EL (cell line): ENCODE measurements around the gene WDPCP.
A peak's percentile ranks its signal among the peaks of the same experiment; 100 is the strongest.
"Not testable (repeated sequence)": the region's sequence is repeated elsewhere in the genome, so short reads cannot be mapped to it uniquely, and the experiment has no call there.

ENCODE experiments used
- DNase-seq: peaks from one replicate; pipeline ENCODE4 v3.0.0-alpha.2; 2016

Gene WDPCP

GRCh38 chr2:63444565-63445288 is 143.6 kb downstream of the WDPCP start:
- DNase-seq = no peak

GRCh38 chr2:63440612-63441011 is 147.7 kb downstream of the WDPCP start:
- DNase-seq = peak; percentile 12

DNA sequence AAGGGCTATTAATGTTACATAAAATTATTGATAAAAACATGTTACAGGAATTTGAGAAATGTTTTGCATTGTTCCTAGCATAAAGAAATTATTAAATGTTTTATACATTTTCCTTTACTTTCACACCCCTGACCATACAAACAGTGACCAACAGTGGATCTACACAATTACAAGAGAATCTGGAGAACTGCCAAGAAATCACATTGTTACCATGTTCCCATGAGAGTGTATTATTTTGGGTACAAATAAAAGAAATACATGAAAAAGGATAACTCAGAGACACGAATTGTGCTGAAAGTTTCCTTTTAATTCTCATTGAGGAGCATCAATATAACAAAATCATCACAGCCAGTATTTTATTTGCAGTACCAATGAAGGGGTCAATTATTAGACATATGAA is 150.1 kb downstream of the WDPCP start:
- no peak for DNase-seq

- DNase-seq = no peak
These were observed 151.8 kb downstream of the WDPCP start for GRCh38 chr2:63436488-63436887.

DNA sequence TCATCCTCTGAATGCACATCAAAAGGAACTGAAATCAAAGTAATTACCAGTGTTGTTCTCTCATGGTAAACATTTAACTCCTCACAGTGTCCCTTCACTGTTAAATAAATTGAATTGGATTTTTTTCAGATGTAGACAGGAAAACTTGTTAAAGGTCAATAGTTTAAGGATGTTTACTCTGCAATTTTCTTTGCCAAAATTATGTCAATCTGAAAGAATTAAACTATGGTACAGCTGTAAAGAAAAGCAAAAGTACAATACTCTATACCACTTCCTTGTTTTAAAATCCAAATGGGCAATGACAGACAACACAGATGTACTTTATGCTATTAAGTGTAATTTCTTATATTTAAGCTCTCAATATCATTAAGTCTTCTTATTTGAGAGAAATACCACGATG is 153.2 kb downstream of the WDPCP start:
- no peak for DNase-seq

DNA sequence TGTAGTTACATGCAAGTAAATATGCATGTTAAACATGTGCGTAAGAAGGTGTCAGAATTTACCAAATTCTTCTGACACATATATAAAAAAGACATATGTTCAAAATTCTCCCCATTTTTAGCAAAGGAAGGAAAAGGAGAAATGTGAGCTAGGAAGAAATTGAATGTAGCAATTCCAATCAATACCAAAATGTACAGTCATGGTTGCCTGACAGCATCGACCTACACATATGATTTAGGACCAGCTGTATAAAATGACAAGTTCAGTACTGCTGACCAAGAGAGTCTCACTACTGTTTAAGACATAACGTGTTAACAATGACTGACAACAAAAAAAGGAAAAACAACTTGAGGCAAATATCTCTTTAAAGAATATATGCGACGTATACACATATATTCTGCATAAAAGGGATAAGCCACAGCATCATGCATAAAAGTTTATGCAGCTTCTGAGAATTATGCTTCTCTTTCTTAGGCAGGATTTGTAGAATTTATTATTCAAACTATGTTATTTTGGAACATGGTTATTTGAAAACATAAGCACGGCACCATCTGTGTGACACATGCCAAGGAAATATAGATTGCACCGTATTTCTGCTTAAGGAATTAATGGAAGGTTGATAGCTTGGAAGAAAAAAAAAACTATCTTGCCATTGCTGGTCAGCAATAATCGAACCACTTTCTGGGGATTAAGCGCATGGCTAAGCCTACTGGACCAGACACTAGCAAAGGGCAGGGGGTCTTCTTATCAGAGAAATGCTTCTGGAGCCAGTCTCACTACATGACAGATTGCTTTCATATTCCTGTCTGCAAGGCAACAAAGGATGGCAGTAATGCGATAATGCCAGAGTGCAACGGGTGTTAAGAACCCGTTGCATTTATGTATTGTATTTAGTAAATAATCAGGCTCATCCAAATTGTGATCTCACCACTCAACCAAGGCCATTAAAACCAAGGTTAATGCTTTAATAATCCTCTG is 154.0 kb downstream of the WDPCP start:
- no peak for DNase-seq

DNA sequence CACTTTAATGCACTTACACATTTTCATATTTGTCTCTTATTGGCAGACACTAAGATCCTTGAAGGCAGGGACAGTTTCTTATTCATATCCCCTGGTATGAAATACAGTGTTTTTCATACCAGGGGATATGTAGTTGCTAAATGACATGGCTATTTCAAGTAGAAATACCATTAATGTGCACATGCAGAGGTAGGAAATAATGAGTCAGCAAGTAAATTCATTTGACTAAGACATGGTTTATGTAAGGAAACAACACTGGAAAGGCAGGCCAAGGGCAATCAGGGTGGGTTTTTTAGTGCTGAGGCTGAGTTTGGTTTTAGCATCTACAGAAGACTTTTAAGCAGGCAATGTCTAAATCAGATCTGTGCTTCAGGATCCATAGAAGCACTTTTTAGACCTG is 155.9 kb downstream of the WDPCP start:
- DNase-seq = no peak

DNA sequence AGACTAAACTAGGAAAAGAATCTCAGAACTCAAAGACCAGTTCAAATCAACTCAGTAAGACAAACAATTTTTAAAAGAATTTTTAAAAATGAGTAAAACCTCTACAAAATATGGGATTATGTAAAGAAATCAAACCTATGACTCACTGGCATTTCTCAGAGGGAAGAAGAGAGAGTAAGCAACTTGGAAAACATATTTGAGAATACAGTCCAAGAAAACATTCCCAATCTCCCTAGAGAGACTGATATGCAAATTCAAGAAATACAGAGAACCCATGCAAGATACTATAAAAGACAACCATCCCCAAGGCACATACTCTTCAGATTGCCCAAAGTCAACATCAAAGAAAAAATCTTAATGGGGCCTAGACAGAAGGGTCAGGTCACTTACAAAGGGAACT is 162.7 kb downstream of the WDPCP start:
- DNase-seq = no peak

- no peak for DNase-seq
These were observed 163.2 kb downstream of the WDPCP start for GRCh38 chr2:63425079-63425416.

GRCh38 chr2:63424329-63425078 is 163.8 kb downstream of the WDPCP start:
- peak; percentile 43 for DNase-seq

- DNase-seq = no peak
These were observed 165.7 kb downstream of the WDPCP start for GRCh38 chr2:63422556-63422955.

DNA sequence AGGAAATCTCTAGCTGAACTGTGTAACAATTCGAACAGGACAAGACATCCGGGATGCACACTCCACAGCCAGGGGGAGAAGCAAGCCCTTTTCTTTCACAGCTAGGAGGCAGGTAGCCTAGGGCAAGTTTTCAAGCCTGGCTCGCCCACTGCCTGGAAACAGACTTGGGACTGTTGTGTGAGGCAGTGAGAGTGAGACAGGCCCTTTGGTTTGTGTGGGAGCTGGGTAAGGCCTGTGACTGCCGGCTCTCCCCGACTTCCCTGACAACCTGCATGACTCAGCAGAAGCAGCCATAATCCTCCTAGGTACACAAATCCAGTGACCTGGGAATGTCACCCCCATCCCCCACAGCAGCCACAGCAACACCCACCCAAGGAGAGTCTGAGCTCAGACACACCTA is 179.7 kb downstream of the WDPCP start:
- DNase-seq = no peak

DNA sequence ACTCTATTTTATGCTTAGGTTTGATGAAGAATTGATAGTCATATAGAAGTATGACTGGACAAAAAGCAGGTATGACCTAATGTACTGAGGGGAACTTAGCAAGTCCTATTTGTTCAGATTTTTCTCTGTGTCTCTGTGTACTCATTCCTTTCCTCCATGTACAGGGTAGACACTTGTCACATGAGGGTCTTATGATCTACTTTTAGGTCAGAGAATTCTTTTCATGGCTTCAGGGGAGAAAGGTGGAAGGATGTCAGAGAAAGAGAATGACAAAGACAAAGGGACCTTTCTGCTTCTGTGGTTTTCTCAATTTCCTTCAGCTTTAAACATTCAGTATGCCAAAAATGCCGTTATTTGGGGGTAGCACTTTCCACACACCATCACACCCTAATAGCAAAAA is 181.6 kb downstream of the WDPCP start:
- DNase-seq = no peak

GRCh38 chr2:63403820-63404219 is 184.5 kb downstream of the WDPCP start:
- DNase-seq = no peak

- DNase-seq = not testable (repeated sequence)
These were observed 185.4 kb downstream of the WDPCP start for GRCh38 chr2:63402889-63403288.

- no peak for DNase-seq
These were observed 189.1 kb downstream of the WDPCP start for GRCh38 chr2:63399156-63399555.

DNA sequence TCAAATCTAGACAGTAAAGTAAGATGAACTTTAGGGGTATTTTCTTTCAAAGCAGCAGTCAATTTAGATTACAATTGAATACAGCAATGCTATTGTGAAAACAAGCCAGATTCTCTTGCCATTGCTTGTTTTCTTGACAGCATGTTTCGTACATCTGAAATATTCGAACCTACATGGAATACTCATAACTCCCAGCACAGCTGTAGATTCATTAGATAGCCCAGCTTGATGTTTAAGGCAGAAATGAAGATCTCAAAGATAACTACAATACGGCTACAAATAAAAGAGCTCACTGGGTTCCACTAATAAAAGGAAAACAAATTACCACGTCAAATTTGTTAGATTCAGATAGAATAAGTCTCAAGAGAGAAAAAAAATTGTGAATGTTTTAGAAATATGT is 208.8 kb downstream of the WDPCP start:
- DNase-seq = no peak

- no peak for DNase-seq
These were observed 209.7 kb downstream of the WDPCP start for GRCh38 chr2:63378589-63378988.

- DNase-seq = no peak
These were observed 213.9 kb downstream of the WDPCP start for GRCh38 chr2:63374341-63374740.

DNA sequence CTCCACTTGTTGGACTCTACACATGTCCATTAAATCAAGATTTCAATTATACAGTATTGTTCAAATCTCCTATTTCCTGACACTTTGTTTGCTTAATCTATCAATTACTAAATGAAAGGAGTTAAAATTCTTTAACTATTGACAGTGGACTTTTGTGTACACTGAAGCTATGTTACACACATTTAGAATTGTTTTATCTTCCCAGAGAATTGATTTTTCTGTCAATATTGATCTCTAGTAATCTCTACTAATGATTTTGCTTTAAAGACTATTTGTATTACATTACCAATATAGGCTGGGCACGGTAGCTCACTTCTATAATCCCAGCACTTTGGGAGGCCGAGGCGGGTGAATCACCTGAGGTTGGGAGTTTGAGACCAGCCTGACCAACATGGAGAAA is 215.7 kb downstream of the WDPCP start:
- no peak for DNase-seq

GRCh38 chr2:63369146-63369545 is 219.1 kb downstream of the WDPCP start:
- no peak for DNase-seq

DNA sequence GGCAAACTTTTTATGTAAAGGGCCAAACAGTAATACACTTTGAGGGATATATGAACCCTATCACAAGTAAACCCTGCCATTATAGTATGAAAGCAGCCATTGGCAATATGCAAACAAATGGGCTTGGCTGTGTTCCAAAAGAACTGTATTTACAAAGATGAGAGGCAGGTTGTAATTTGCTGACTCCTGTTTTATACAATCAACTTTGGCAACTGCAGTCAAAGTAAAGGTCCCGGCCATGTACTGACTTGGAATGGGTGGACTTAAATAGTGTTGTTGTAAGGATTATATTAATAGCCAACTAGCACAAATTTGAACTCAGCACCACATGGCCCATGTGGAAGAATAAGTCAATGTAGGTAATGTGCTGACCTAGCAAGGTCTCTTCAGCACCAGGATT is 223.4 kb downstream of the WDPCP start:
- DNase-seq = no peak

DNA sequence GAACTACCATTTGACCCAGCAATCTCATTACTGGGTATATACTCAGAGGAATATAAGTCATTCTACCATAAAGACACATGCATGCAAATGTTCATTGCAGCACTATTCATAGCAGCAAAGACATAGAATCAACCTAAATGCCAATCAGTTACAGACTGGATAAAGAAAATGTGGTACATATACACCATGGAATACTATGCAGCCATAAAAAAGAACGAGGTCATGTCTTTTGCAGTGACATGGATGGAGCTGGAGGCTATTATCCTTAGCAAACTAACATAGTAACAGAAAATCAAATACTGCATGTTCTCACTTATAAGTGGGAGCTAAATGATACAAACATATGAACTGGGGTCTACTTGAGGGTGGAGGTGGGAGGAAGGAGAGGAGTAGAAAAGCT is 230.6 kb downstream of the WDPCP start:
- DNase-seq = not testable (repeated sequence)

DNA sequence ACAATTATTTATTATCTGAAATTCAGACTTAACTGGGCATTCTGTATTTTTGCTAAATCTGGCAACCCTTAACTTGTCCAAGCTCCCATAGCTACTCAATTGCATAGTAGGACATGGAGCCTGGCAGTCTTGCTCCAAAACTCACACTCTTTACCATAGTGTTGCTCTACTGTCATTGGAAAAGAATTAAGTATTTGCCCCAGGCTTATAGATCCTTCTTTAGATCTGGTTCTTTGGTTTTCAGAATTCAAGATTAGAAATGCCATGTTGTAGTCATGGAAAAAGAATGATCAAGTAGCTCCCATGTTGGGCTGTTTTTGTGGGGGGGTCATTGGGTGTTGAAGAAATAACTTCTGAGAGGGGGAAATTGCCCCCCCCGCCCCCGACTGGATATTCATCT is 240.9 kb downstream of the WDPCP start:
- DNase-seq = peak; percentile 5
